ENCODE measurements around the gene NHERF2. TPM values are rescaled to one million over a fixed set of nuclear protein-coding genes. Genes with fewer than 3 reads are reported as not detected.

Gene NHERF2
- total RNA-seq, 4 donors from 2014 or later, result 52.8 to 166 (median 84.9) TPM

- TF ChIP-seq CTCF (IDR thresholded peaks at IDR 0.05), result no peak
- DNase-seq (ENCODE audit: low spot score) (no peak), ATAC-seq (ENCODE audit: low FRiP score) (no peak)
Observed at GRCh38 chr16:2016407-2016922, 10.2 kb upstream of the NHERF2 start.

- no peak for ATAC-seq (ENCODE audit: low FRiP score)
- no peak for TF ChIP-seq CTCF (IDR thresholded peaks at IDR 0.05)
- DNase-seq (ENCODE audit: low spot score), result no peak
Observed at GRCh38 chr16:2019518-2019920, 7.2 kb upstream of the NHERF2 start, which contains the start of gene NPW. NPW (plus strand) TSS chr16:2019785.

GRCh38 chr16:2019921-2020831 is 6.5 kb upstream of the NHERF2 start:
- no peak for TF ChIP-seq CTCF (IDR thresholded peaks at IDR 0.05)
- no peak for ATAC-seq (ENCODE audit: low FRiP score)
- no peak for DNase-seq (ENCODE audit: low spot score)

- ATAC-seq (ENCODE audit: low FRiP score) (peak; percentile 25), DNase-seq (ENCODE audit: low spot score) (no peak)
- no peak for TF ChIP-seq CTCF (IDR thresholded peaks at IDR 0.05)
Observed at GRCh38 chr16:2022723-2023091, 4.0 kb upstream of the NHERF2 start.

GRCh38 chr16:2023092-2024031 is 3.3 kb upstream of the NHERF2 start:
- peak in 2 of 3 donors; percentile 80 to 92 for TF ChIP-seq CTCF (IDR thresholded peaks at IDR 0.05)
- DNase-seq (ENCODE audit: low spot score), result peak; percentile 92
- ATAC-seq (ENCODE audit: low FRiP score), result peak; percentile 90

GRCh38 chr16:2024032-2024420 is 2.7 kb upstream of the NHERF2 start:
- no peak for TF ChIP-seq CTCF (IDR thresholded peaks at IDR 0.05)
- ATAC-seq (ENCODE audit: low FRiP score), result no peak
- no peak for DNase-seq (ENCODE audit: low spot score)

Data from omental fat pad (tissue), 4 donors.